KBM-7 (cell line): ENCODE results near the gene DHRS9.
"Not testable (repeated sequence)": the region's sequence is repeated elsewhere in the genome, so short reads cannot be mapped to it uniquely, and the experiment has no call there.

Experiments
- DNase-seq: peaks from one replicate; pipeline ENCODE4 v3.0.0-alpha.2; 2015
- in situ Hi-C: fragments of 300-500 bp; cut with MboI; formaldehyde crosslinking; loops from 2 replicates; pipeline ENCODE4 v1.14.3; 2020; ENCODE audit warnings: low sequenced_read_pairs, low pct_unique_long_range_greater_than_20kb, mixed read lengths

DHRS9 gene

GRCh38 chr2:169054575-169054974 lies 14.8 kb upstream of the DHRS9 start:
- in situ Hi-C loops, DNase-seq: not testable (repeated sequence)

GRCh38 chr2:169064199-169064598 lies 5.2 kb upstream of the DHRS9 start:
- in situ Hi-C loops, DNase-seq: not testable (repeated sequence)

GRCh38 chr2:169065422-169065821 lies 3.9 kb upstream of the DHRS9 start:
- in situ Hi-C loops: no loop called here

GRCh38 chr2:169065864-169066517 lies 3.4 kb upstream of the DHRS9 start:
- in situ Hi-C loops: no loop called here
- no peak for DNase-seq

More at GRCh38 chr2:169065422-169065821, 3.9 kb upstream of the DHRS9 start:
- DNase-seq: no peak

GRCh38 chr2:169066897-169067296 lies 2.5 kb upstream of the DHRS9 start:
- in situ Hi-C loops: no loop called here

GRCh38 chr2:169069833-169070232 lies 470 bp downstream of the DHRS9 start:
- no peak for DNase-seq
- in situ Hi-C loops: no loop called here

More at GRCh38 chr2:169066897-169067296, 2.5 kb upstream of the DHRS9 start:
- DNase-seq: peak; percentile 29

GRCh38 chr2:169071455-169071854 lies 2.1 kb downstream of the DHRS9 start:
- DNase-seq: no peak
- in situ Hi-C loops: no loop called here

GRCh38 chr2:169072163-169072925 lies 3.0 kb downstream of the DHRS9 start:
- peak; percentile 84 for DNase-seq
- in situ Hi-C loops: no loop called here

- no peak for DNase-seq
- in situ Hi-C loops: no loop called here
Measured at GRCh38 chr2:169073211-169073962, 4.0 kb downstream of the DHRS9 start.

- in situ Hi-C loops: no loop called here
- no peak for DNase-seq
Measured at GRCh38 chr2:169073963-169074751, 4.8 kb downstream of the DHRS9 start.

- no peak for DNase-seq
Measured at GRCh38 chr2:169077674-169078240, 8.4 kb downstream of the DHRS9 start.

GRCh38 chr2:169080250-169081069 lies 11.1 kb downstream of the DHRS9 start:
- peak; percentile 35 for DNase-seq
- in situ Hi-C loops: no loop called here

More at GRCh38 chr2:169077674-169078240, 8.4 kb downstream of the DHRS9 start:
- in situ Hi-C loops: no loop called here

- in situ Hi-C loops: no loop called here
- no peak for DNase-seq
Measured at GRCh38 chr2:169081551-169081950, 12.2 kb downstream of the DHRS9 start.

- in situ Hi-C loops: no loop called here
- no peak for DNase-seq
Measured at GRCh38 chr2:169082995-169083394, 13.6 kb downstream of the DHRS9 start.

GRCh38 chr2:169086893-169087467 lies 17.6 kb downstream of the DHRS9 start:
- in situ Hi-C loops: no loop called here

GRCh38 chr2:169087757-169088379 lies 18.5 kb downstream of the DHRS9 start:
- in situ Hi-C loops: no loop called here
- no peak for DNase-seq

More at GRCh38 chr2:169086893-169087467, 17.6 kb downstream of the DHRS9 start:
- DNase-seq: no peak

GRCh38 chr2:169089182-169089581 lies 19.8 kb downstream of the DHRS9 start:
- in situ Hi-C loops: no loop called here
- no peak for DNase-seq
